ENCODE data around the gene FOXG1.

Gene FOXG1

GRCh38 chr14:28762303-28762954, 4.2 kb upstream of the FOXG1 start:
- no peak for DNase-seq

DNA sequence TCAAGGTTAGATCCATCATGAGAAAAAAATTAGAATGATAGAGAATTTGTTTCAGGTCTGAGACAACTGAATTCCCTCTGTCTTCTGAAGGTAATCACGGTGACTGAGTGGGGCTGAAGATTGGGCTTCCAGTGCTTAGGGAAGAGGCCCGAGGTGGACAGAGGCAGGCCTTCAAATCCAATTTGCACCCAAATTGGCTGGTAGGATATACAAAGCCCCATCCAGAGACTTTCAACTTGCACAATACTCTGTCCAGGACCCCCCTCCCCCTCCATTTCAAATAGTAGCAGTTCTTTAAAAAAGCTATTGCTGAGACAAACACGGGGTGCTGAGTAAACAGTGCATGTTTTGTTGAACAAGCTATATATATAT, 3.6 kb upstream of the FOXG1 start:
- no peak for DNase-seq

GRCh38 chr14:28763751-28764256, 2.8 kb upstream of the FOXG1 start:
- DNase-seq: no peak

- no peak for DNase-seq
Measured at GRCh38 chr14:28764257-28765160, 2.1 kb upstream of the FOXG1 start.

- DNase-seq: no peak
Measured at GRCh38 chr14:28765169-28765830, 1.3 kb upstream of the FOXG1 start.

GRCh38 chr14:28765831-28766468, 637 bp upstream of the FOXG1 start:
- no peak for DNase-seq

- no peak for DNase-seq
Measured at GRCh38 chr14:28767030-28767852, 654 bp downstream of the FOXG1 start.

- DNase-seq: no peak
Measured at GRCh38 chr14:28767853-28768741, 1.5 kb downstream of the FOXG1 start.

- DNase-seq: no peak
Measured at GRCh38 chr14:28769276-28769880, 2.8 kb downstream of the FOXG1 start.

- no peak for DNase-seq
Measured at GRCh38 chr14:28770061-28770460, 3.5 kb downstream of the FOXG1 start.

GRCh38 chr14:28770630-28771029, 4.0 kb downstream of the FOXG1 start:
- no peak for DNase-seq

DNA sequence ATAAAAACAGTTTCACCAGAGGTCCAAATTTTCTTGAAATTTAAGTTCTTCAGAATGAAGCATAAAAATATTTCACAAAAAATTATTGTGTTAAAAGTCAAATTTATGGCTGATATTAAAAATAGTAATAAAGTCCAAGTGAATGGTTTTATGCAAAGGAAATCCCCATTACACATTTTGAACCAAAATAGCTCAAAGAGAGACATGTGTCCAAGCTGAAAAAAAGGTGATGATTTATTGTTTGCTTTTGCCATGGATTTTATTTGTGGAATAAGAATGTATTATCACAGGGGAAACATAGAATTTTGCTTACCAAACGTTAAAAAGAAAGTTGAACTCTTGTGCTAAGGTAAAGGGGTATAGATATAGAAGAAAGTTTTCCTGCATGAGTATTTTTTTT, 4.6 kb downstream of the FOXG1 start:
- no peak for DNase-seq

DNA sequence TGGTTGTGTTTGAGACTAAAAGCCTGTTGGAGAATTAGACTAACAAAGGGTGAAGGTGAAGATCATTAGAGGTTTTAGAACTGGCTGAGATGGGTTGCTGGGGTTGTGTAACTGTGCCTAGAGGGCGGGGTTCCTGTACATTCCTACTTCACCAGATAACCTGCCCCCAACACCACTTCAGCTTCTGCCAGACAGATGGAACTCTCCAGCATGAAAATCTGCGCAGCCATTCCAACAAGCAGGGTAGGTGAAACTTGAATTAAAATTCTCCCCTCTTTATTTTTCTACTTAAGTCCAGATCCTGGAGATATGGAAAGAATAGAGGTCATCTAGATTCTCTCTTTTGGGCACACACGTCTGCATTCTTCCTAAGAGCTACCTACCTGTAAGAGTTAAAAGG, 6.0 kb downstream of the FOXG1 start:
- DNase-seq: no peak

GRCh38 chr14:28773176-28773575, 6.6 kb downstream of the FOXG1 start:
- no peak for DNase-seq

GRCh38 chr14:28773861-28774691, 7.5 kb downstream of the FOXG1 start:
- DNase-seq: no peak

- DNase-seq: no peak
Measured at GRCh38 chr14:28774764-28775735, 8.5 kb downstream of the FOXG1 start.

- DNase-seq: no peak
Measured at GRCh38 chr14:28776482-28777266, 10.1 kb downstream of the FOXG1 start.
